GM19025 (cell line): ENCODE results near the gene TRIO.

ENCODE experiments used
- ATAC-seq: cut with Tn5 transposase; IDR thresholded peaks from one replicate; pipeline ENCODE4 v1.9.1; 2021; ENCODE audit warnings: mild to moderate bottlenecking, low read depth, moderate library complexity; ENCODE audit not compliant: unreplicated experiment

TRIO gene

DNA sequence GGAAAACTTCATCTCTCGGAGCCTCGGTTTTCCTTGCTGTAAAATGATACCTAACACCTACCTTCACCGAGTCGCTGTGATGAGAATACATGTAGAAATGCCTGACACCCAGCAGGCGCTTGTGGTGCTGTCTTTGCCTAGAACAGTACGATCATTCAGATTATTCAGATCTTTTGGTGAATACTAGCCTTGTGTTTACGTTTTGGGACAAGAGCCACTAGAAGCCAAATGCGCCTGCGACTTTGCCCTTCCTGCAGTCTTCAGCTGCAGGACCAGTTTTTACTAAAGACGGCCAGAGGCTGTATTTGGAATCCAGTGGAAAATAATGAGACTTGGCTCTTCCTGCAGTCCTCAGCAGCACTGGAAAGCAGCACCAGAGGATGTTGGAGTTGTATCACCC, 189.6 kb downstream of the TRIO start:
- no peak for ATAC-seq

DNA sequence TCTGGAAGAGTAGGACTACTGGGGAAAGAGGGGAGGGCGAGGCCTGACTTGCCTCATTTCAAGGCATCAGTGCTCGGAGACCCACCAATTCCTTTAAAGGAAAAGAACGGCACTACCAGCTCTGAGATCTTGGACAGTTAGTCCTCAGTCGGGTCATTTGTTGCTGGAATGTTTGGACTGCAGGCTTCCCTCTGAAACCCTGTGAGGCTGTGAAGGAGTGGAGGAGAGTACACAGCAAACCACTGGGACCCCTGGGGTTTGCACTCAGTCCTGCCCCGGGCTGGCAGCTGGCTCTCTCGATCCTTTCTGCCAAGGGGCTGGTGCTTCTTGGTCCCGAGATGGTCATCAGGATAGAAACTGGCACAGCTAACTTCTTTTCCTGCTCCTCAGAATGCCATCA, 194.5 kb downstream of the TRIO start:
- ATAC-seq: no peak

DNA sequence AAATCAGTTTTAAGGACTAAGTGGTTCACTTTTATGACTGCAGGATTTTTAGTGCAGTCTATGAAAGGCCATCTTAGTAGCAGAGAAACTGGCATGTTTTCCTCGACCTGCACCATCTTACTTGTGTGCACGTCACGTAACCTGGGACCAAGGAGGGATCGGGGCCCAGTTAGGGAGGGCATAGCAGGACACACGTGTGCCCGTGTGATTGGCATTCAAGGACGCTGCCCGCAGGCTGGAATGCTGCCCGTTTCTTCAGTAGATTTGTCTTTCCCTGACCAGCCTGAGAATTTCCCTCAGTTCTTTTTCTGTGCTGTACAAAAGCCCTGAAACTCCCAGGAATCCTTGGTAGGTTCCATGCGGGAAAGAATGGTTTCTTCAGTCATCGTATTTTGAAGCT, 196.3 kb downstream of the TRIO start:
- no peak for ATAC-seq

DNA sequence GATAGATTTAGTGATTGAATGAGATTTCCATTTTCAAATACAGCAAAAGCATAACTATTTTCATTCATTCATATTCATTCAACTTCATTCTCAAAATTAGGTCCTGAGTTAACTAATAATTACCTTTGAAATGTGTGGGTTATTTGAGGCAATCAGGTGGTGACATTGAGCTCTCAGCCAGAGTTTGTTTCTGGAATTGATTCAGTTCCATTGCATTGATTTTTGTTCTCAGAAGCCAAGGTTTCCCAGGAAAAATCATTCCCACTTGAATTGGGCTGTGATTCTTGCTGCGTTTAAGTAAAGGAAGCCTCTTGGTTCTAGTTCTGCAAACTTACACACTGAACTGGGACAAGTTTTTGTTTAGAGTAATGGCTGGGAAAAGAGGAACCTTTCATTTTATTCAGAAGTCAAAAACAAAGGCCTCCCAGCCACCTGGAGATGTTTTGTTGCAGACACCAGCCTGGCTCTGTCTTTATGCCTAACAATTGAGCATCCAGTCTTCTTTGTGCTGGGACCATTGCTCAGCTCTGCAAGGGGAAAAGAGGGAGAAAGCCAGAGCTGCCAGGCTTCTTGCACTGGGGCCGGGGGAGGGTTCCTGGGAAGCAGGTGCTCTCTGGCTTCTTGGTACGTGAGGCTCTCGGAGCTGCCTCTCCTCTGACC, 198.6 kb downstream of the TRIO start:
- ATAC-seq: no peak

DNA sequence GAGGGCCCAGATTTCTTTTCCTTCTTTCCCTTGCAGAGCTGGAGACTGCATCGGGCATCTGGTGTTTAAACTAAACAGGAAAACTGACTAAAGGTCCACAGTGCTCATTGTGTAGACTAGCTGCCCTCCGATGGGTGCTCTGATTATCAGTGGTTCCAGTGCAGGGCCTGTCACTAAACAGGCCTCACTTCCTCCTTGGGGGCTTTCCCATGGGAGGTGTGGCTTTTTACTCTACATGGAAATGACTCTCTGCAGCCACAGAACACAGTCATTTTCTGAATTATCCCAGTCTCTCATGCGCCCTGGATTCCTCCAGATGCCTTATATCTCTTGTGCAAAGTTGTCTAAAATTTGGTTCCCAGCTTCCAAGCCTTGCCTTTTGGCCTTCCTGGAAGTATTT, 199.2 kb downstream of the TRIO start:
- peak; percentile 94 for ATAC-seq

DNA sequence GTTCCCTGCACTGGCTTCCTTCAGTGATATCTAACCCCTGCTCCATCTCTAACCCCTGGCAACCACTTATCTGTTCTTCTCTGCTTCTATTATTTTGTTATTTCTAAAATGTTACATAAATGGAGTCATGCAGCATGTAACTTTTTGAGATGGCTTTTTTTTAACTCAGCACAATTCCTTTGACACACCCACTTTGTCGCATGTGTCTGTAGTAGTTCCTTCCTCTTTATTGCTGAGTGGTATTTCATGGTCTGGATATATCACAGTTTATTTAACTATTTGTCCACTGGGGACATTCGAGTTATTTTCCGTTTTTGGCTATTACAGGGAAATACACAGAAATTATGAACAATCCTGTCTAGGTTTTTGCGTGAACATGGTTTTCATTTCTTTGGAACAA, 200.2 kb downstream of the TRIO start:
- no peak for ATAC-seq

DNA sequence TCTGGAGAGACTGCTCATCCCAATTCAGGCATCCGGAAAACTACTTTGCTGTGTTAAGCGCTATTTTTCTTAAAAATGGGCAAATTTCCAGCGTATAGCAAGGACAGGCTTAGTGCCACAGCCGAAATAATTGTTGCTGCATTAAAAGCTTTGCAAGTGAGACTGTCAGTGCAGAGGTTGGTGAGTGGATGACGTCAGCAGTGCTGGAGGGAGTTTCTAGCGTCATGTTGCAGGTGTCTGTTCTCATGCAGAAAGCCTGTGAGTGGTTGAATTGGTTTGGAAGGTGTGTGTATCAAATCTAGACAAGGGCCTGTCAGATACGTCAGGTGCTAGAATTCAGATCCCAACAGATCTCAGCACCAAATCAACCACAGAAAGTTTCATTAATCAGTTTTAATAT, 204.4 kb downstream of the TRIO start:
- no peak for ATAC-seq

DNA sequence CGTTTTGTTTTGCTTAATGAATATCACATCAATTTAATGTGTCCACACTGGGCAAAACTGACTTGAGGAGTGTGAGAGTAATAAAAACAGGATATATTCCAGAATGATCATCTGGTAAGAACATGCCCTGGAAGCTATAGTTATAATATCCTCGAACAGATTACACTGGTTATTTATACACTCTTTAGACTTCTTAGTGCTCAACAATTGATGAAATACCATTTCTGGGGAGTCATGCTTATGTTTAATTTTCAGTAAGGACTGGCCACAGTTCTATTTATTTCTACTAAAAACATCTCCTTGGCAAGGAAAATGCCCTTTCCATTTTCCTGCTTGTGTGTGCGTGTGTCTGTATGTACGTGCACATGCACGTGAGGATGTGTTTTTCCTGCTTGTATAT, 205.0 kb downstream of the TRIO start:
- no peak for ATAC-seq

DNA sequence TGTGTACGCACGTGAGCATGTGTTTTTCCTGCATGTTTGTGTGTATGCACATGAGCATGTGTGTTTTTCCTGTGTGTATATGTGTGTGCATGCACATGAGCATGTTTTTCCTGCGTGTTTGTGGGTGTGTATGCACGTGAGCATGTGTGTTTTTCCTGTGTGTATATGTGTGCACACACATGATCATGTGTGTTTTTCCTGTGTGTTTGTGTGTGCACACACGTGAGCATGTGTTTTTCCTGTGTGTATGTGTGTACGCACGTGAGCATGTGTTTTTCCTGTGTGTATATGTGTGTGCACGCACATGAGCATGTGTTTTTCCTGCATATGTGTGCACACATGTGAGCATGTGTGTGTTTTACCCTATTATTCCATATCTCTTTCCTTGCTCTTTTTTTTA, 205.9 kb downstream of the TRIO start:
- ATAC-seq: no peak

DNA sequence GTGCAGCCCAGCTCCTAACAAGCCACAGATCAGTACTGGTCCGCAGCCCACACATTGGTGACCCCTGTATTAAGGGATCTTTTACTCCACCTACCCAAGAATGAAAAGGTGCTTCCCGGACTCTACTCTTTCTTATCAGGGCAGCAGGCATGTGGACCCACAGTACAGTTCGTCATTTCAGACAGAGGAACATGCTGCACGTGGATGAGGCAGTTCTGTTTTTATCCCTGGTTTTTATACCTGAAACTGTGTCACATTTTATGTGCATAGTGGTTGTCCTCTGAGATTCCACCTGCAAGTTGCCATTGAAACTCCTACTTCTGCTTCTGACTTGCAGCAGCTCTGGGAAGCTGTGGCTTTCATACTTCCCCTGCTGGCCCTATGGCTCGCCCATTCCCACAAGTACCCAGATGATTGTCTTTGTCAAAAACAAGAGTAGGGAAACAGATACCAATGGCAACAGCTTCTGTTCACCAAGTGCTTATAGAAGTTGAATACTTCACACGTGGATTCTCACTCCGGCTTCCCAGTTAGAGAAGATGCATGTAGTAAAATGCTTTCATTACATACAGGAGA, 208.0 kb downstream of the TRIO start:
- no peak for ATAC-seq

DNA sequence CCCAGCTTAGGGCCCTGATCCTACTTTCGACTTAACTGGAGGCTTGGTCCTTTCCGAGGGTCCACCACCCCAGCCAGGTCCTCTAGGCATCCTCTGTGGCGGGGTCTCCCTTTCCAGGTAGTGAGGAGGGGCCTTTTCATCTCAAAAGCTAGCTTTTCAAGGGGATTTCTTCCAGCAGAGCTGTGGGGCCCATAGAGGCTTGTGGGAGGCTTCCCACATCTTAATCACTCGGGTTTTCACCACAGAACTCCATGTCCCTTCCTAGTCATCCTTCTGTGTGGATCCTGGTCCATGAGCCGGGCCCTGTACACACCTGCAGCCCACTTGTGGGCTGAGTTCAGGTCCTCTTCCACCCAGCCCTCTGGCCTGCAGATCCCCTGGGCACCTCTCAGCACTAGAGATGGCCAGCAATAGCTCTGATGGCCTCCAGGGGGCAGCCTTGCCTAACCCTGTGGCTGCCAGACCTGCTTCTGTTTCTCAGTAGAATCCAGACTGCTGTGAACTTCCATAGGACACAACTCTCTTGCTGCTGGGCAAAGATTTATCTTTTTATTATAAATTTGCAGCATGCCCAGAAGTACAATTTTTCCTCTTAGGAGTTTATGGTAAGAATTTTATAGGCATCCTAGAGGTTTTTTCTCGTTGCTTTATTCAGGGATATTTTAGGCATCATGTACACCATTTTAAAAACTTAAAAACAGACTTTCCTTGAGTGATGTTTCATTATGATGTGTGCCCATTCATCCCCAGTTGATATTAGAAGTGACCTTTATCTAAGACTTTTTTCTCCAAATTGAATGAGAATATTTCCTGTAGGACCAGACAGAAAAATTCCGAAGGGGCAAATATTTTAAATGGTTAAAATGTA, 208.9 kb downstream of the TRIO start:
- peak; percentile 75 for ATAC-seq

DNA sequence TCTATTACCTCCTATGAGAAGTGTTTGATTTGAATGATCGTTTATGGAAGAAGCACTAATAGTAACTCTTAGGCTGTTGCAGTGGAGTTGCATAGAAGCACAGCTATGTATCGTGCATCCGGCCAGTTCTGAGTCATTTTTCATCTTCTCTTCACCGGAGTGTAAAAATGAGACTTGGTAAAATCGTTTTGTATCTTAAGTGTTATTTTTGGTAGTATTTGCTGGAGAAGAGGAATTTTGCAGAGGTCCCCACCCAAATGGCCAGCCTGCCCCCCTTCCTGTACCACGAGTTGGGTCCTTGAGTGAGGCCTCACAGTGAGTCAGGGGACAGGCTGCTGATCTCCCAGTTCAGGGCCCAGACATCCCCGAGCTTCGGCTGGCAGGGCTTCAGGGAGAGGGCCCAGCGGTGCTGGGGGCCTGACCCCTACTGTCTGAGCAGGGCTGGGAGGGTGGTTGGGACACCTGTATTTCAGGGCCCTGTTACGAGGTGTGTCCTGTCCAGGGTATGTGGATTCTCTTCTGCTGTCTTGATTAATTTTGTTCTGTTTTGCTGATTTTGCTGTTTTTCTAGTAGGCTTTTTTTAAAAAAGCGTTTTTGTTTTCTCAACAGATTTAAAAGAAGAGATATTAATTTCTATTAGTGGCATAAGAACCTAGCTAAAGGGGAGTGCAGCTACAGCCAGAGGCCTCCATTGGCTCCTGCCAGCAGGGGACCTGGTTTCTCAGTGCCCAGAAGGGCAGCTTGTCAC, 210.8 kb downstream of the TRIO start:
- no peak for ATAC-seq

DNA sequence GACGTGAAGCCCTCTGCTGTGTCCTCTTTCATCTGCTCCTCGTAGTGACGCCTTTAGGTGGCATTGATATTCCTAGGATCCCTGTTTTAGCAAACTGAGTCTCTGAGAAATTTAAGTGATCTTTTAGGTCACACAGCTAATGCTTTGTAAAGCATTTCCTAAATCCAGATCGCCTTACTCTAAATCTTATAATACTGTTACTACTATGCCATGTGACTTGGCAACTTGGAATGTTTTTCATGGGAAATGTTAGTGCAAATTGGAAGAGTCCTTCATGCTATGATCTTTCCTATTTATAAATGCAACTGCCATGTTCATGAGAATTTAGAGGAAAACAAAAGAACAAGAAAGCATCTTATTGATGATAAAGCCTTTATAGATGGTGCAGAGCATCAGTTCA, 212.2 kb downstream of the TRIO start:
- ATAC-seq: no peak

DNA sequence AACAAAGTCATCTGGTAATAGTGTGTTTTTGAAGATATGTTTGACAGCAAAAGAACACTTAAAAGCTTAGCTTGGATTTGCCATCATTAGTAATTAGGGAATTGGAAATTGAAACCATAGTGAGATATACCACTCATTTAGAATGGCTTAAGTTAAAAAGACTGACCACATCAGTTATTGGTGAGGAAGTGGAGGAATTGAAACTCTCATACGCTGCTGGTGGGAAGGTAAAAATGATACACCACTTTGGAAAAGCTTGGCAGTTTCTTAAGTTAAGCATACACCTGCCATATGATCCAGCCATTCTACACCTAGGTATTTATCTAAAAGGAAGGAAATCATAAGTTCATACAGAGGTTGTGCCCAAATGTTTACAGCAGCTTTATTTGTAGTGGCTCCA, 213.2 kb downstream of the TRIO start:
- no peak for ATAC-seq

DNA sequence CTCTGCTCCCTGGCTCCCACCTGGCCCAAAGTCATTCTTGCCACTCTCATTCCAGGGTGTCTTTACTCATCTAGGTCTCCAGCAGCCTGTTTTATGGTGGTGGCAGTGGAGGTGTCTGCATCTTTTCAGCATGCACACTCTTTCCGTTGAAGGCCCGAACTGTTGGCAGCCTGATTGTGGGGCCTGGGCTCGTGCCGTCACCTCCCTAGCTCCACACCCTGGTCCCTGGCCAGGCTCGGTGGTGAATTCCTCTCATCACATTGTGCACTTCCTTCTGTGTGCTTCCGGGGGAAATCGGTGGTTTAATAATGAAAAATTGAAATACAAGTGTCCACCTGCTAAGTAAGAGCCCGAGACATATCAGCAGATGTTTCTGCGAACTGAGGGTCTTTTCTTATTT, 214.3 kb downstream of the TRIO start:
- ATAC-seq: no peak

DNA sequence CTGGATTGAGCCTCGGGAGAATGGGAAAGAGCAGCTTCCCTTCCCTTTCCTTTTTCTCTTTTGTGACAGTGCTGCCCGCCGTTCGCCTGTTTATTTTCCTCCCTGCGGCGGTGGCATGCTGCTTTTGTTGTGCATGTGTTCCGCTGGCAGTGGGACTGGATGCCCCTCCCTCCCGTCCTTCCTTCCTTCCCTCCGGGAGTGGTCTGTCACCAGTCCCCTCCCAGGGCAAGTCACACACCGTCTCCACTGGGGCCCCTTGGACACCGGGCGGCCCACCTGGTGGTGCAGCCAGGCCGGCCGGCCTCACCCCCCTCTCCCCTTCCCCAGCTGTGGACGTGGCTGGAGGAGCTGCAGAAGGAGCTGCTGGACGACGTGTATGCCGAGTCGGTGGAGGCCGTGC, 214.7 kb downstream of the TRIO start:
- no peak for ATAC-seq

DNA sequence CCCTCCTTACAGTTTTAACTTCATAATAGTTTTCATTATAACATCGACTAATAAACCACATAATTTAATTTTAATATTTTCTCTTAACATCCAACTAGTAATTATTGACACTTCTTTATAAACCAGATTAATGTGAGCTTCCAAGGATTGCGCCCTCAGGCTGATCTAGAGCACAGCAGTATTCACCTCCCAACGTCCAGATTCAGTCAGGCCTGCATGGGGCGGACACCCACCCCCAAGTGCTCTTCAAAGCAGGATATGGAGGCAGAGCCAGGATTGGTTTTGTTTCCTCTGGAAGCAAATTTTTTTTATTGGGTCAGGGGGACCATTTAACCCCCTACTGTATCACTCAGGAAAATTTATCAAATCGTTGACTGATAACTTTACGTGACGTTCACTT, 215.4 kb downstream of the TRIO start:
- no peak for ATAC-seq

DNA sequence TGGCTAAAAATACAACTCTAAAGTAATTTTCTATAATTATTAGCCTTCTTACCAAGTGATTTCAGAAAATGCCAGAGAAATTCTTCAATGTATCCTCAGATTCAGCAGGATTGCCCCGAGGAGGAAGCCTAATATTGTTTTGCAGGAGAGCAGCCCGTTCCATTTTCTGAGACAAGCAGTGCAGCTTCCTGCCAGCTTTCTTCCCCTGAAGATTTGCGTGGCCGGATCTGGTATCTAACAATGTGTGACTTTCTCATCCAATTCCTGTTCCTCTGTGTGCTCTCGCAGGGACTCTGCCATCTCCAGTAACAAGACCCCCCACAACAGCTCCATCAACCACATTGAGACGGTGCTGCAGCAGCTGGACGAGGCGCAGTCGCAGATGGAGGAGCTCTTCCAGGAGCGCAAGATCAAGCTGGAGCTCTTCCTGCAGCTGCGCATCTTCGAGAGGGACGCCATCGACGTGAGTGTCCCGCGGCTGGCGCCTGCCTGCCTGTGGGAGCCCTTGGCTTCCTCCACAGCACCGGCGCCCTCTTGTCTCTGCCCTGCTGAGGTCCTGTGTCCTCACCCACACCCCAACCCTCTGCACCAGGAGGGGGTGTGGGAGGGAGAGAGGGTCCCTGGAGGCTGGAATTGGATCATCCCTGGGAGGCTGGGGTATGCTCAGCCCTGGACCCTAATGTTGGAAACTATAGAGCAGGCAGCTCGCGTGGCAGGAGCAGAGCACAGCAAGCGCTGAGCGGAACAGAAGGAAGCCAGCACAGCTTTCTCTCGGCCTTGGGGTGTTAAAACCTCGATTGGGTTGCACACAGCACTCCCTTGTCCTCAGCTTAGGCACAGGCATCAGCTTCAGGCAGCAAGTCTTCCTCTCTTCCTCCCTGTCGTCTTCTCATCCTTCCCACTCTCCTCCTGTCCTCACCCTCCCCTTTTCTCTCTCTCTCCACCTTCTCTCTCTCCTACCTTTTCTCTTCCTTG, 216.2 kb downstream of the TRIO start:
- no peak for ATAC-seq

DNA sequence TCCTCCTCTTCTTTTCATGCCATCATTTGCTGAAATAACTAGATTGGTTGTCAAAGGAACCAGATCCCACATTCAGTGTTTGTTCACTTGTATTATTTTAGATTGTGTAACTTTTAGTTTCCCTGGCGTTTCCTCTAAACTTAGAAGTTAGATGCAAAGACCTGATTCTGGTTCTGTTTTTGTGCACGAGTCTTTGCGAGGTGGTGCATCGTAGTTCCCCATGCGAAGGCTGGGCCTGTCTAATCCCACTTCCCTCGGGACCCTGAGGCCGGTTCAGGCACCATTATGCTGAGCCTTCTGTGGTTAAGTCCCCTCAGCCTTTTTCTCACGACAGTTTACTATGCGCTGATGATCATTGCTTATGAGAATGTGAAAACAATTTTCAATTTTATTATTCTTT, 219.3 kb downstream of the TRIO start:
- ATAC-seq: no peak

DNA sequence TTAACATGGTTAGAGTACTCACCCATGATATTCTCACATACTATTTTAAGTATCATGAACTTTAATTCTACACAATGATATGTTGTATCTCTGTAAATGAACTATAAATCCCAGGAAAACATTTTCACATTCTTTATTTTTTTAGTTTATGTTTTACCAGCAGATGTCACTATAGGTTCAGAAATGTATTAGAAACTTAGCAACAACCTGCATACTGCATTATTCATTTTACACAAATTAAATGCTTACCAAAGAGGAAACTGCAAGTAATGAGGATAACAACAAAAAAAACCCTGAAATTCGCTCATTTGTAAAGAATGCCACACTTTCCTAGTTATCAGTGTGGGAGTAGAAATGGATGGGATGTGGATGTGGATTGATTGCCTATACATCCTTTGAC, 221.0 kb downstream of the TRIO start:
- ATAC-seq: no peak
